ENCODE data around the gene ARIH1.
"Not testable (repeated sequence)": the region's sequence is repeated elsewhere in the genome, so short reads cannot be mapped to it uniquely, and the experiment has no call there.

Gene ARIH1

GRCh38 chr15:72609862-72610261, 135.7 kb downstream of the ARIH1 start:
- DNase-seq = no peak

GRCh38 chr15:72612324-72612723, 138.2 kb downstream of the ARIH1 start:
- DNase-seq = not testable (repeated sequence)

- DNase-seq = no peak
These were observed 140.8 kb downstream of the ARIH1 start for GRCh38 chr15:72614810-72615532.

- not testable (repeated sequence) for DNase-seq
These were observed 141.6 kb downstream of the ARIH1 start for GRCh38 chr15:72615533-72616233.

- no peak for DNase-seq
These were observed 142.5 kb downstream of the ARIH1 start for GRCh38 chr15:72616491-72617210.

- DNase-seq = not testable (repeated sequence)
These were observed 149.7 kb downstream of the ARIH1 start for GRCh38 chr15:72623854-72624253.

- DNase-seq = not testable (repeated sequence)
These were observed 152.0 kb downstream of the ARIH1 start for GRCh38 chr15:72626153-72626552.

GRCh38 chr15:72628249-72629067, 154.3 kb downstream of the ARIH1 start:
- DNase-seq = not testable (repeated sequence)

GRCh38 chr15:72629068-72629570, 155.0 kb downstream of the ARIH1 start:
- DNase-seq = not testable (repeated sequence)

GRCh38 chr15:72636519-72637282, 162.6 kb downstream of the ARIH1 start:
- not testable (repeated sequence) for DNase-seq

GRCh38 chr15:72639759-72640483, 165.8 kb downstream of the ARIH1 start:
- not testable (repeated sequence) for DNase-seq

GRCh38 chr15:72642271-72642670, 168.1 kb downstream of the ARIH1 start:
- not testable (repeated sequence) for DNase-seq

- DNase-seq = not testable (repeated sequence)
These were observed 174.6 kb downstream of the ARIH1 start for GRCh38 chr15:72648631-72649253.

Measured in SIG-M5 (cell line).